Duodenal mucosa (tissue), 2 donors: ENCODE results near the gene MTCH1.

ENCODE experiments used
- H3K27ac ChIP-seq: one replicate; pipeline ENCODE4 v1.7.0; 2013; ENCODE audit warnings: low read depth, low read length
- H3K27me3 ChIP-seq, 2 donors: one replicate each; pipeline ENCODE4 v1.7.0; 2013; ENCODE audit warnings: low read length in 2 of 2, control low read depth in 1 of 2; ENCODE audit not compliant: insufficient read depth in 2 of 2, control insufficient read depth in 1 of 2
- H3K36me3 ChIP-seq, 2 donors: one replicate each; pipeline ENCODE4 v1.7.0; 2013; ENCODE audit warnings: low read length in 2 of 2, control low read depth in 1 of 2; ENCODE audit not compliant: insufficient read depth in 2 of 2, control insufficient read depth in 1 of 2
- H3K4me1 ChIP-seq, 2 donors: one replicate each; pipeline ENCODE4 v1.7.0; 2013; ENCODE audit warnings: low read length in 2 of 2, control low read depth in 1 of 2; ENCODE audit not compliant: insufficient read depth in 2 of 2, control insufficient read depth in 1 of 2
- H3K4me3 ChIP-seq, 2 donors: one replicate each; pipeline ENCODE4 v1.7.0; 2013; ENCODE audit warnings: low read length in 2 of 2, low read depth in 1 of 2
- H3K9ac ChIP-seq, 2 donors: one replicate each; pipeline ENCODE4 v1.7.0; 2013; ENCODE audit warnings: low read length in 2 of 2, low read depth in 1 of 2
- H3K9me3 ChIP-seq, 2 donors: one replicate each; pipeline ENCODE4 v1.7.0; 2013; ENCODE audit warnings: low read length in 2 of 2, control low read depth in 1 of 2; ENCODE audit not compliant: control insufficient read depth in 1 of 2

MTCH1 gene

GRCh38 chr6:37025621-37026466 is 39.8 kb upstream of the MTCH1 start:
- H3K9ac ChIP-seq = no peak overlapping the region
- H3K36me3 ChIP-seq = peaks cover 0 to 7% of the 10 kb centered on the region in 2 donors
- H3K4me3 ChIP-seq = no peak overlapping the region
- H3K27ac ChIP-seq = no peak overlapping the region
- H3K27me3 ChIP-seq = no peaks in the 10 kb centered on the region
- peaks cover 0 to 9% of the 10 kb centered on the region in 2 donors for H3K4me1 ChIP-seq
- peaks cover 0 to 6% of the 10 kb centered on the region in 2 donors for H3K9me3 ChIP-seq

- Histone ChIP-seq H3K4me3 (no peak overlapping the region), H3K9ac (no peak overlapping the region), H3K9me3 (no peaks in the 10 kb centered on the region), H3K27ac (no peak overlapping the region), H3K36me3 (peaks cover 0 to 9% of the 10 kb centered on the region in 2 donors), H3K27me3 (no peaks in the 10 kb centered on the region), H3K4me1 (peaks cover 0 to 16% of the 10 kb centered on the region in 2 donors)
These were observed 38.8 kb upstream of the MTCH1 start for GRCh38 chr6:37024656-37025337.

GRCh38 chr6:37022135-37022863 is 36.3 kb upstream of the MTCH1 start:
- no peak overlapping the region for H3K27ac ChIP-seq
- H3K9me3 ChIP-seq = no peaks in the 10 kb centered on the region
- no peak overlapping the region for H3K4me3 ChIP-seq
- H3K27me3 ChIP-seq = no peaks in the 10 kb centered on the region
- no peak overlapping the region for H3K9ac ChIP-seq
- peaks cover 14% of the 10 kb centered on the region in 2 donors for H3K4me1 ChIP-seq
- H3K36me3 ChIP-seq = peaks cover 0 to 9% of the 10 kb centered on the region in 2 donors

- Histone ChIP-seq H3K4me1 (peaks cover 14% of the 10 kb centered on the region in 2 donors), H3K9ac (no peak overlapping the region), H3K27me3 (no peaks in the 10 kb centered on the region), H3K4me3 (no peak overlapping the region), H3K36me3 (peaks cover 0 to 9% of the 10 kb centered on the region in 2 donors), H3K27ac (no peak overlapping the region), H3K9me3 (no peaks in the 10 kb centered on the region)
These were observed 35.5 kb upstream of the MTCH1 start for GRCh38 chr6:37021356-37022129.

GRCh38 chr6:37020812-37021211 is 34.8 kb upstream of the MTCH1 start:
- Histone ChIP-seq H3K4me1 (peaks cover 14% of the 10 kb centered on the region in 2 donors), H3K9me3 (no peaks in the 10 kb centered on the region), H3K27me3 (no peaks in the 10 kb centered on the region), H3K27ac (no peak overlapping the region), H3K4me3 (no peak overlapping the region), H3K36me3 (peaks cover 0 to 5% of the 10 kb centered on the region in 2 donors), H3K9ac (peak overlapping the region in 1 of 2 donors; percentile 19)

- H3K4me3 ChIP-seq = no peak overlapping the region
- H3K36me3 ChIP-seq = peaks cover 0 to 3% of the 10 kb centered on the region in 2 donors
- H3K9me3 ChIP-seq = no peaks in the 10 kb centered on the region
- H3K4me1 ChIP-seq = peaks cover 14% of the 10 kb centered on the region in 2 donors
- no peak overlapping the region for H3K9ac ChIP-seq
- H3K27ac ChIP-seq = no peak overlapping the region
- no peaks in the 10 kb centered on the region for H3K27me3 ChIP-seq
These were observed 34.4 kb upstream of the MTCH1 start for GRCh38 chr6:37020381-37020780.

GRCh38 chr6:37019065-37019450 is 33.1 kb upstream of the MTCH1 start:
- Histone ChIP-seq H3K4me3 (no peak overlapping the region), H3K27me3 (no peaks in the 10 kb centered on the region), H3K36me3 (peaks cover 0 to 5% of the 10 kb centered on the region in 2 donors), H3K4me1 (peaks cover 14% of the 10 kb centered on the region in 2 donors), H3K9me3 (no peaks in the 10 kb centered on the region), H3K9ac (no peak overlapping the region), H3K27ac (no peak overlapping the region)

- H3K4me3 ChIP-seq = no peak overlapping the region
- no peak overlapping the region for H3K27ac ChIP-seq
- peaks cover 14% of the 10 kb centered on the region in 2 donors for H3K4me1 ChIP-seq
- no peaks in the 10 kb centered on the region for H3K9me3 ChIP-seq
- H3K36me3 ChIP-seq = peaks cover 0 to 6% of the 10 kb centered on the region in 2 donors
- peak overlapping the region in 1 of 2 donors; percentile 9 for H3K9ac ChIP-seq
- H3K27me3 ChIP-seq = no peaks in the 10 kb centered on the region
These were observed 32.4 kb upstream of the MTCH1 start for GRCh38 chr6:37018198-37019064.
